Stimulated activated CD8-positive, alpha-beta memory T cell treated with anti-CD3 and anti-CD28 coated beads, Interleukin-12 subunit alpha, Interleukin-12 subunit beta, amount 100 ng/mL, for 24 hours (primary cell): Measurements from ENCODE around the gene FBXL16.
"Not testable (repeated sequence)": the region's sequence is repeated elsewhere in the genome, so short reads cannot be mapped to it uniquely, and the experiment has no call there.

Experiments used
- DNase-seq: peaks from one replicate; pipeline ENCODE4 v3.0.0-alpha.2; 2020; ENCODE audit errors: extremely low read depth

Gene FBXL16

GRCh38 chr16:709566-710499 lies 4.2 kb upstream of the FBXL16 start:
- DNase-seq, result no peak

- no peak for DNase-seq
Observed at GRCh38 chr16:708959-709358, 3.4 kb upstream of the FBXL16 start.

- no peak for DNase-seq
Observed at GRCh38 chr16:708019-708418, 2.4 kb upstream of the FBXL16 start.

GRCh38 chr16:707062-707538 lies 1.5 kb upstream of the FBXL16 start:
- DNase-seq, result no peak

GRCh38 chr16:706189-707061 lies 824 bp upstream of the FBXL16 start:
- DNase-seq, result no peak

GRCh38 chr16:704552-705380 lies 835 bp downstream of the FBXL16 start:
- DNase-seq, result no peak

GRCh38 chr16:704047-704446 lies 1.6 kb downstream of the FBXL16 start:
- DNase-seq, result no peak

GRCh38 chr16:703406-703805 lies 2.2 kb downstream of the FBXL16 start:
- DNase-seq, result no peak

- DNase-seq, result no peak
Observed at GRCh38 chr16:702341-702740, 3.3 kb downstream of the FBXL16 start.

- DNase-seq, result no peak
Observed at GRCh38 chr16:700684-701584, 4.7 kb downstream of the FBXL16 start.

GRCh38 chr16:698911-699671 lies 6.5 kb downstream of the FBXL16 start:
- no peak for DNase-seq

GRCh38 chr16:695355-696089 lies 10.1 kb downstream of the FBXL16 start:
- no peak for DNase-seq

GRCh38 chr16:694863-695354 lies 10.7 kb downstream of the FBXL16 start:
- DNase-seq, result no peak

GRCh38 chr16:694187-694862 lies 11.3 kb downstream of the FBXL16 start:
- DNase-seq, result no peak

GRCh38 chr16:693766-694165 lies 11.8 kb downstream of the FBXL16 start:
- DNase-seq, result no peak

GRCh38 chr16:693364-693763 lies 12.2 kb downstream of the FBXL16 start:
- DNase-seq, result no peak

- DNase-seq, result no peak
Observed at GRCh38 chr16:692356-693108, 13.1 kb downstream of the FBXL16 start.

- DNase-seq, result not testable (repeated sequence)
Observed at GRCh38 chr16:691242-691641, 14.4 kb downstream of the FBXL16 start.
